DMS153 treated with DMSO at 0.1 percent for 48 hours (cell line): Measurements from ENCODE around the gene IL18BP.

Experiments
- DNase-seq: peaks from one replicate; lab custom pipeline; 2025; ENCODE audit not compliant: unreplicated experiment; lab: John Stamatoyannopoulos, UW

IL18BP gene

GRCh38 chr11:72010529-72011233 is 12.0 kb downstream of the IL18BP start:
- no peak for DNase-seq

- DNase-seq = no peak
These were observed 13.5 kb downstream of the IL18BP start for GRCh38 chr11:72012091-72012630.

GRCh38 chr11:72012897-72013721 is 14.4 kb downstream of the IL18BP start:
- DNase-seq = no peak

GRCh38 chr11:72013765-72014711 is 15.3 kb downstream of the IL18BP start:
- DNase-seq = no peak

GRCh38 chr11:72014761-72015320 is 16.1 kb downstream of the IL18BP start:
- DNase-seq = no peak

GRCh38 chr11:72015511-72016061 is 16.9 kb downstream of the IL18BP start:
- no peak for DNase-seq

GRCh38 chr11:72018171-72018570 is 19.5 kb downstream of the IL18BP start:
- no peak for DNase-seq

- no peak for DNase-seq
These were observed 24.6 kb downstream of the IL18BP start for GRCh38 chr11:72023335-72023734.

- no peak for DNase-seq
These were observed 25.5 kb downstream of the IL18BP start for GRCh38 chr11:72024069-72024754.

- DNase-seq = no peak
These were observed 27.4 kb downstream of the IL18BP start for GRCh38 chr11:72026090-72026489.

GRCh38 chr11:72030472-72031045 is 31.9 kb downstream of the IL18BP start:
- no peak for DNase-seq

- DNase-seq = no peak
These were observed 38.0 kb downstream of the IL18BP start for GRCh38 chr11:72036687-72037086.

- no peak for DNase-seq
These were observed 39.0 kb downstream of the IL18BP start for GRCh38 chr11:72037554-72038311.

- DNase-seq = no peak
These were observed 39.8 kb downstream of the IL18BP start for GRCh38 chr11:72038491-72038890.

- no peak for DNase-seq
These were observed 40.5 kb downstream of the IL18BP start for GRCh38 chr11:72039031-72039855.

- no peak for DNase-seq
These were observed 41.2 kb downstream of the IL18BP start for GRCh38 chr11:72039856-72040401.

- peak; percentile 88 for DNase-seq
These were observed 42.0 kb downstream of the IL18BP start for GRCh38 chr11:72040491-72041363.
